K562 (cell line): ENCODE data around the gene CRLF1. TPM values are rescaled to one million over a fixed set of nuclear protein-coding genes. Genes with fewer than 3 reads are reported as not detected.
A peak's percentile ranks its signal among the peaks of the same experiment; 100 is the strongest.

Source experiments
- ATAC-seq: fragments of 200-7000 bp; cut with Tn5 transposase; 3 replicates; pipeline ENCODE4 v1.9.1; 2020; ENCODE audit warnings: moderate library complexity
- BruUV-seq: library from RNA; stranded (reverse); fragments of 400-500 nt; replicated peaks from 2 replicates; lab custom pipeline; 2021; lab: Mats Ljungman, UMichigan
- CTCF ChIA-PET: fragments of 300-600 bp; formaldehyde crosslinking; extraction: SDS; loops from one replicate; lab custom pipeline; 2021; ENCODE audit warnings: low intra/inter-chr PET ratio; lab: Yijun Ruan, JAX
- POLR2A ChIA-PET: fragments of 300-600, 350-650 bp; sonication (Branson Sonifier 250); formaldehyde crosslinking; extraction: SDS; loops from one replicate; lab custom pipeline; 2021; ENCODE audit warnings: antibody characterized with exemption, inconsistent platforms; lab: Yijun Ruan, JAX
- DNase-seq, 4 experiments: peaks; one replicate each; pipeline versions ENCODE4 v3.0.0 to v3.0.0-alpha.2; 2011 to 2018; ENCODE audit warnings: low spot score in 3 of 4, mixed read lengths in 3 of 4; ENCODE audit errors: extremely low read depth in 1 of 4
- FAIRE-seq: peaks from 2 replicates; lab custom pipeline; 2011; peaks lifted over from hg19 to GRCh38; lab: Jason Lieb, UNC
- H2AFZ ChIP-seq: 2 replicates; pipeline ENCODE4 v1.6.0; 2011; ENCODE audit warnings: low read depth, low read length, control low read depth, inconsistent platforms
- H3K27ac ChIP-seq: fragments of 200-600 bp; 3 replicates; pipeline ENCODE4 v1.8.0; 2011; ENCODE audit warnings: low read depth, mild to moderate bottlenecking, control low read depth, inconsistent platforms, low read length, moderate library complexity, mixed read lengths; ENCODE audit errors: extremely low read depth
- H3K27me3 ChIP-seq, 2 experiments: fragments of 300-600 bp in 1 of 2; 2 replicates in 1 of 2; 3 replicates in 1 of 2; pipeline versions ENCODE4 v1.6.0 to v1.8.0; 2011; ENCODE audit warnings: inconsistent platforms in 2 of 2, low read length in 2 of 2, mild to moderate bottlenecking in 1 of 2, mixed read lengths in 1 of 2, moderate library complexity in 1 of 2; ENCODE audit not compliant: control insufficient read depth in 2 of 2, insufficient read depth in 2 of 2
- H3K36me3 ChIP-seq: fragments of 300-600 bp; 3 replicates; pipeline ENCODE4 v1.8.0; 2011; ENCODE audit warnings: mild to moderate bottlenecking, low read length, inconsistent platforms; ENCODE audit not compliant: control insufficient read depth, insufficient read depth
- H3K4me1 ChIP-seq, 2 experiments: fragments of 200-600 bp in 1 of 2; replicated peaks in 1 of 2; 2 replicates in 1 of 2; 3 replicates in 1 of 2; pipeline versions ENCODE4 v1.5.1 to v1.8.0; 2011; ENCODE audit warnings: inconsistent platforms in 2 of 2, low read length in 2 of 2, mild to moderate bottlenecking in 1 of 2, mixed read lengths in 1 of 2, moderate library complexity in 1 of 2; ENCODE audit not compliant: control insufficient read depth in 2 of 2, insufficient read depth in 2 of 2
- H3K4me2 ChIP-seq: 2 replicates; pipeline ENCODE4 v1.6.1; 2011; ENCODE audit warnings: low read length, control low read depth, inconsistent platforms, mixed read lengths; ENCODE audit not compliant: insufficient read depth
- H3K4me3 ChIP-seq: fragments of 200-600 bp; sonication (generic), shearing (Covaris generic); 2 replicates; pipeline ENCODE4 v1.5.1; 2016; ENCODE audit warnings: control low read depth, inconsistent platforms
- H3K79me2 ChIP-seq: fragments of 200-600 bp; 3 replicates; pipeline ENCODE4 v1.8.0; 2011; ENCODE audit warnings: low read length, inconsistent platforms; ENCODE audit not compliant: control insufficient read depth, insufficient read depth
- H3K9ac ChIP-seq, 2 experiments: 2 replicates each; pipeline versions ENCODE4 v1.6.0 to v1.6.1; 2011; ENCODE audit warnings: low read depth in 2 of 2, low read length in 2 of 2, control low read depth in 1 of 2, inconsistent platforms in 1 of 2, mild to moderate bottlenecking in 1 of 2, mixed read lengths in 1 of 2; ENCODE audit not compliant: insufficient read depth in 1 of 2
- H3K9me1 ChIP-seq: one replicate; pipeline ENCODE4 v1.6.0; 2011; ENCODE audit warnings: inconsistent platforms, mild to moderate bottlenecking, low read length, moderate library complexity; ENCODE audit not compliant: control insufficient read depth, insufficient read depth
- H3K9me3 ChIP-seq: replicated peaks from 2 replicates; pipeline ENCODE4 v1.5.1; 2011; ENCODE audit warnings: low read depth, low read length, inconsistent platforms; ENCODE audit not compliant: control insufficient read depth, insufficient read depth
- H4K20me1 ChIP-seq: replicated peaks from 2 replicates; pipeline ENCODE4 v1.6.1; 2011; ENCODE audit warnings: low read length, inconsistent platforms, mixed read lengths; ENCODE audit not compliant: control insufficient read depth, insufficient read depth
- CREB1 ChIP-seq, 2 experiments: sonication (generic) in 1 of 2; formaldehyde crosslinking in 1 of 2; IDR thresholded peaks; 2 replicates each; pipeline versions ENCODE4 v1.6.1 to v1.8.0; 2012 to 2022; ENCODE audit warnings: inconsistent platforms in 1 of 2, mild to moderate bottlenecking in 1 of 2, missing genetic modification reagents in 1 of 2, moderate library complexity in 1 of 2
- DMBX1 ChIP-seq: fragments of 250-450 bp; sonication (Bioruptor Pico); IDR thresholded peaks from 2 replicates; pipeline ENCODE4 v1.8.0; 2022; ENCODE audit warnings: inconsistent platforms, mild to moderate bottlenecking, moderate library complexity, borderline replicate concordance
- KLF16 ChIP-seq: IDR thresholded peaks from 2 replicates; pipeline ENCODE4 v1.6.1; 2016; ENCODE audit warnings: antibody characterized with exemption
- NFE2 ChIP-seq: IDR thresholded peaks from 2 replicates; pipeline ENCODE4 v1.6.1; 2014; ENCODE audit warnings: antibody characterized with exemption, low read depth
- PHB ChIP-seq: fragments of 250-450 bp; sonication (Bioruptor Pico); IDR thresholded peaks from 2 replicates; pipeline ENCODE4 v1.5.0; 2021
- POLR2H ChIP-seq: IDR thresholded peaks from 2 replicates; pipeline ENCODE4 v1.6.1; 2016; ENCODE audit warnings: missing genetic modification characterization, low read depth, mild to moderate bottlenecking, control low read depth, missing compliant biosample characterization, moderate library complexity
- POLR3A ChIP-seq: IDR thresholded peaks from 2 replicates; pipeline ENCODE4 v1.6.1; 2011; ENCODE audit warnings: borderline replicate concordance, mild to moderate bottlenecking, moderate library complexity; ENCODE audit not compliant: insufficient read length, insufficient read depth; ENCODE audit errors: extremely low read depth
- RBM17 ChIP-seq: fragments of 200-400 bp; formaldehyde crosslinking; IDR thresholded peaks from 2 replicates; pipeline ENCODE4 v1.6.1; 2017; ENCODE audit warnings: low read depth, mild to moderate bottlenecking, low read length, borderline replicate concordance
- TGIF2 ChIP-seq: sonication (generic); formaldehyde crosslinking; IDR thresholded peaks from 2 replicates; pipeline ENCODE4 v1.8.1; 2022; ENCODE audit warnings: mild to moderate bottlenecking, missing genetic modification reagents, moderate library complexity
- THAP12 ChIP-seq: fragments of 250-450 bp; sonication (Bioruptor Pico); IDR thresholded peaks from 2 replicates; pipeline ENCODE4 v1.9.0; 2021; ENCODE audit warnings: mild to moderate bottlenecking, inconsistent platforms
- ZNF449 ChIP-seq: fragments of 250-450 bp; sonication (Bioruptor Pico); IDR thresholded peaks from 2 replicates; pipeline ENCODE4 v1.8.0; 2022; ENCODE audit warnings: moderate library complexity, mild to moderate bottlenecking, inconsistent platforms
- ZNF740 ChIP-seq, 3 experiments: fragments of 200-800 bp in 1 of 3; sonication (Bioruptor generic) in 1 of 3; sonication (generic) in 1 of 3; formaldehyde crosslinking in 1 of 3; IDR thresholded peaks; 2 replicates each; pipeline versions ENCODE4 v1.6.1 to v1.8.0; 2016 to 2022; ENCODE audit warnings: mild to moderate bottlenecking in 2 of 3, missing compliant biosample characterization in 2 of 3, missing genetic modification characterization in 2 of 3, missing genetic modification reagents in 1 of 3
- WGBS: fragments of 100-300 bp; shearing (Covaris generic); methylation state at CpG from one replicate; pipeline ENCODE4 v1.1.6; 2016; ENCODE audit warnings: low coverage, mixed read lengths; ENCODE audit not compliant: insufficient coverage; ENCODE audit errors: missing lambda C conversion rate; 5-methylcytosine and 5-hydroxymethylcytosine counted together
- in situ Hi-C: fragments of 300-500 bp; cut with MboI; formaldehyde crosslinking; loops from 4 replicates; pipeline ENCODE4 v1.15.0; 2018; ENCODE audit warnings: inconsistent platforms, mixed read lengths
- intact Hi-C: fragments of 100-400 bp; cut with micrococcal nuclease; formaldehyde crosslinking; loops from 2 replicates; pipeline ENCODE4 v1.14.2; 2022
- polyA plus RNA-seq, 8 experiments: library from polyadenylated mRNA; depleted of rRNA in 4 of 8; stranded (reverse) in 5 of 8; unstranded in 3 of 8; fragments of >200 nt; fragmentation: Nextera tagmentation in 2 of 8; fragmentation: Illumina TruSeq in 1 of 8; extraction: Ambion mirVana in 2 of 8; extraction: Trizol in 1 of 8; gene quantifications; 2 replicates each; pipeline versions ENCODE4 v1.2.1 to v1.2.3, GENCODE V29; 2011 to 2014; ENCODE audit warnings: inconsistent platforms in 1 of 8, missing spikeins in 1 of 8
- total RNA-seq, 7 experiments: library from RNA; depleted of rRNA in 6 of 7; stranded (reverse); fragments of >200 nt in 6 of 7; fragmentation: Illumina TruSeq in 2 of 7; extraction: Trizol in 2 of 7; gene quantifications; 2 replicates each; pipeline versions ENCODE4 v1.2.1 to v1.2.3, GENCODE V29; 2011 to 2021; ENCODE audit warnings: low replicate concordance in 1 of 7

CRLF1 gene
- total and polyA plus RNA-seq, 9 of the 15 experiments (the other 6 are each of a cell fraction or from before 2014, with no cell fraction given), result 0.85 to 3.6 (median 1.7) TPM

- no peak for TF ChIP-seq THAP12
Measured at GRCh38 chr19:18608102-18608804, 1.7 kb upstream of the CRLF1 start (continued).

- in situ Hi-C loops, result no loop called here
- BruUV-seq, result no TSS peak
- Histone ChIP-seq H3K4me3 (no peak overlapping the region), H3K9me1 (no peaks in the 10 kb centered on the region), H3K9me3 (no peaks in the 10 kb centered on the region), H3K4me1 (peaks cover 0 to 67% of the 10 kb centered on the region in 2 experiments; a peak in 2 of 5 replicates), H2AFZ (no peak overlapping the region), H3K27ac (no peak overlapping the region), H4K20me1 (peaks cover 32% of the 10 kb centered on the region), H3K9ac (no peak overlapping the region), H3K4me2 (no peak overlapping the region), H3K79me2 (no peaks in the 10 kb centered on the region), H3K36me3 (no peaks in the 10 kb centered on the region), H3K27me3 (peaks cover 47 to 73% of the 10 kb centered on the region in 2 experiments)
- POLR2A ChIA-PET, result interaction anchor here (0.7 kb wide), 1 partner anchor 154 kb away, joined by 4 read pairs; no protein-coding TSS in a partner anchor
- ATAC-seq (no peak), FAIRE-seq (no peak), DNase-seq (peak in 1 of 4 experiments; percentile 37)
- WGBS, result 4% methylated on average over 47 of the region's 68 CpGs
- intact Hi-C loops, result no loop called here
- CTCF ChIA-PET, result no interaction called here
- TF ChIP-seq RBM17 (no peak), ZNF740 (CRISPR knock-in tag; IDR thresholded peaks at IDR 0.05) (0 out of 2 replicates have a peak, but pooled peaks have one; percentile 31), ZNF740 (tag; IDR thresholded peaks at IDR 0.05) (no peak), DMBX1 (CRISPR knock-in tag) (no peak), CREB1 (IDR thresholded peaks at IDR 0.05) (no peak), CREB1 (CRISPR knock-in tag; IDR thresholded peaks at IDR 0.05) (no peak), ZNF449 (CRISPR knock-in tag) (no peak), PHB (no peak), KLF16 (no peak), POLR3A (no peak), NFE2 (no peak), TGIF2 (CRISPR knock-in tag) (no peak), POLR2H (tag) (no peak)
Measured at GRCh38 chr19:18607226-18608101, 865 bp upstream of the CRLF1 start.
